ENCODE measurements around the gene GPR37.

GPR37 gene

DNA sequence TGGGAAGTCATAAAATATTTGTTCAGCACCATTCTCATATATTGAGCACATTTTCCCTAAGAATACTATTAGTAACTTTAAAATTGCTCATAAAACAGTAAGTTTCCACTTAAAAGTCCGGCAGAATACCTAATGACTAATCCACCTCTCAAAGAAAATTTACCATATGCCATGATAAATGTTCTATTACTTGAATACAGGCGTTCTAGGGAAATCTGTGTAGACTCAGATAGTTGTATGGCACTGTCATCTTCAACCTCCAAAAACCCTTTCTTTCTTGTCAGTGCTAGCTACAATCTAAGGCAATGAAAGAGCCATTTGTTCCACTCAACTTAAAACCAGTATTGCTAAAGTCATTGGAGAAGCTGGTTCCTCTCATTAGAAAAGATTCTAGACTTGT, 7.3 kb downstream of the GPR37 start:
- H3K4me3 ChIP-seq (ENCODE audit: low read depth, low read length), result no peak overlapping the region
- DNase-seq (ENCODE audit: low read depth), result no peak
- TF ChIP-seq POLR2A (IDR thresholded peaks at IDR 0.05; ENCODE audit: extremely low read depth, insufficient read length) (no peak), MYC (IDR thresholded peaks at IDR 0.05; ENCODE audit: low read depth, low read length) (no peak)
- TF ChIP-seq, protein P1, sequence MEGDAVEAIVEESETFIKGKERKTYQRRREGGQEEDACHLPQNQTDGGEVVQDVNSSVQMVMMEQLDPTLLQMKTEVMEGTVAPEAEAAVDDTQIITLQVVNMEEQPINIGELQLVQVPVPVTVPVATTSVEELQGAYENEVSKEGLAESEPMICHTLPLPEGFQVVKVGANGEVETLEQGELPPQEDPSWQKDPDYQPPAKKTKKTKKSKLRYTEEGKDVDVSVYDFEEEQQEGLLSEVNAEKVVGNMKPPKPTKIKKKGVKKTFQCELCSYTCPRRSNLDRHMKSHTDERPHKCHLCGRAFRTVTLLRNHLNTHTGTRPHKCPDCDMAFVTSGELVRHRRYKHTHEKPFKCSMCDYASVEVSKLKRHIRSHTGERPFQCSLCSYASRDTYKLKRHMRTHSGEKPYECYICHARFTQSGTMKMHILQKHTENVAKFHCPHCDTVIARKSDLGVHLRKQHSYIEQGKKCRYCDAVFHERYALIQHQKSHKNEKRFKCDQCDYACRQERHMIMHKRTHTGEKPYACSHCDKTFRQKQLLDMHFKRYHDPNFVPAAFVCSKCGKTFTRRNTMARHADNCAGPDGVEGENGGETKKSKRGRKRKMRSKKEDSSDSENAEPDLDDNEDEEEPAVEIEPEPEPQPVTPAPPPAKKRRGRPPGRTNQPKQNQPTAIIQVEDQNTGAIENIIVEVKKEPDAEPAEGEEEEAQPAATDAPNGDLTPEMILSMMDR (IDR thresholded peaks at IDR 0.05; ENCODE audit: low read depth, low read length), result no peak
- TF ChIP-seq, protein P2, sequence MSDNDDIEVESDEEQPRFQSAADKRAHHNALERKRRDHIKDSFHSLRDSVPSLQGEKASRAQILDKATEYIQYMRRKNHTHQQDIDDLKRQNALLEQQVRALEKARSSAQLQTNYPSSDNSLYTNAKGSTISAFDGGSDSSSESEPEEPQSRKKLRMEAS (IDR thresholded peaks at IDR 0.05; ENCODE audit: low read depth, low read length), result no peak

DNA sequence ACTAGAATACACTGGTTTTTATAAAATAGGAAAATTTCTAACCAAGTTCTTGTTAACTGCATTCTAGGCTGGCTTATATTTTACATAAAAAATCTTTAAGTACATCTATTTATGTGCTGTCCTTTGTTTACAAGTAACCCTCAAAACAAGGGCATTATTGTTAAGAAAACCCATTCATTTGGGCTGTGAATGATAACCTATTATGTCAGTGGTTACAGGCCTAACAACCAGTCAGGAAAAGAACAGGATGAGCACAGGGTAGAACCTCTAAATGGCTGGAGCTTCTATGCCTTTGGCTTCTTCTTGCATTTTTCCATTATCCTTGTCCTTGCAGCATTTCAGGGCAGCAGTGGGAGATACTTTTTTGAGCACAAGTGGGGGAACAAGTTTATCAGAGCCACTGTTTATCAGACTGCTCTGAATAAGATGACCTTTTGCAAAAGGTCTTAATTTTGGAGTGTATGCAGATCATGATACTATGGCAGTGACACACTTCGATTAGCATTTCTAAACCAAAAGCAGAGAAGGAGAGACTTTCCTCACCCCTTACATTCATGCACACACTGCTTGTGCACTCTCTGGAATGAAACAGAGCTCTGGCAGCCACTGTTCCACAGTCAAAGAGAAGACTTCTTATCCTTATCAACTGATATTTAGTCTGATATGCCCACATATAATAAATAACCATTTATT, 10.9 kb downstream of the GPR37 start:
- H3K4me3 ChIP-seq (ENCODE audit: low read depth, low read length), result no peak overlapping the region
- no peak for DNase-seq (ENCODE audit: low read depth)
- TF ChIP-seq POLR2A (IDR thresholded peaks at IDR 0.05; ENCODE audit: extremely low read depth, insufficient read length) (no peak), MYC (IDR thresholded peaks at IDR 0.05; ENCODE audit: low read depth, low read length) (no peak)
- TF ChIP-seq, protein P1 (IDR thresholded peaks at IDR 0.05; ENCODE audit: low read depth, low read length), result no peak
- TF ChIP-seq, protein P2 (IDR thresholded peaks at IDR 0.05; ENCODE audit: low read depth, low read length), result no peak

DNA sequence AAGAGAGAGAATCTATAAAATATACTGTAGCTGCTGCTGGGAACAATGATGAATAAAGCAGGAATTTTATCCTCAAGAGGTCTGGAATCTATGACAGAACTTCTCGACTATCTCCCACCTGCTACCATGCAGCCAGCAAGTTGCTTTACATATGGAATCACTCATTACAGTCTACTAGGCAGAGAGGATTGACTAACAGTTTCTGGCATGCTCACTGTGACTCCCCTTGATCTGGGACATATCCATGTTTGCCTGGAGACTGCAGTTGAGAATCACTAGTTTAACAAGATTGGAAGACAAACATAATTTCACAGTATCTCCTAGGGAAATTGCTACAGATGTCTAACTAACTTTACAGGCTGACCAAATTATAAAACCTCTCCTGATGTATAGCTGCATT, 13.3 kb downstream of the GPR37 start:
- no peak for DNase-seq (ENCODE audit: low read depth)
- TF ChIP-seq, protein P1 (IDR thresholded peaks at IDR 0.05; ENCODE audit: low read depth, low read length), result no peak
- no peak for TF ChIP-seq MYC (IDR thresholded peaks at IDR 0.05; ENCODE audit: low read depth, low read length)
- no peak for TF ChIP-seq POLR2A (IDR thresholded peaks at IDR 0.05; ENCODE audit: extremely low read depth, insufficient read length)
- TF ChIP-seq, protein P2 (IDR thresholded peaks at IDR 0.05; ENCODE audit: low read depth, low read length), result no peak
- H3K4me3 ChIP-seq (ENCODE audit: low read depth, low read length), result no peak overlapping the region

DNA sequence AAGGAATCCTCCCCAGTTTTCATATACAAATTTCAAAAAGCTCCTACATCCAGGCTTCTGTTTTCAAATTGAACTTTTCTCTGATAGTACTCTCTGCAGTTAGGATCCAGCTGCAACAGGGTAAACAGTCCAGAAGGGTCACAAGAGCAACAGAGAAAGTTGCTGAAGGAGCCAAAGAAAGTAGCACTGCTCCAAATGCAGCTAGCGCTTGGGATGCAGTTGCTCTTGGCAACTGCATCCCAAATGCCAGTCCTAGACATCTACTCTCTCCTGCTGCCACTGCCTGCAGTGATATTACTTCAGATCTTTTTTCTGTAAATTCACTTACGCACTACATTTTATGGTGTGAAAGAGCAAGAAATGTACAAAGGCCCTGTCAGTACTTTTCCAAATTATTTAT, 14.6 kb downstream of the GPR37 start:
- DNase-seq (ENCODE audit: low read depth), result no peak
- TF ChIP-seq, protein P1 (IDR thresholded peaks at IDR 0.05; ENCODE audit: low read depth, low read length), result no peak
- TF ChIP-seq, protein P2 (IDR thresholded peaks at IDR 0.05; ENCODE audit: low read depth, low read length), result no peak
- TF ChIP-seq MYC (IDR thresholded peaks at IDR 0.05; ENCODE audit: low read depth, low read length), result no peak
- no peak for TF ChIP-seq POLR2A (IDR thresholded peaks at IDR 0.05; ENCODE audit: extremely low read depth, insufficient read length)
- no peak overlapping the region for H3K4me3 ChIP-seq (ENCODE audit: low read depth, low read length)

DNA sequence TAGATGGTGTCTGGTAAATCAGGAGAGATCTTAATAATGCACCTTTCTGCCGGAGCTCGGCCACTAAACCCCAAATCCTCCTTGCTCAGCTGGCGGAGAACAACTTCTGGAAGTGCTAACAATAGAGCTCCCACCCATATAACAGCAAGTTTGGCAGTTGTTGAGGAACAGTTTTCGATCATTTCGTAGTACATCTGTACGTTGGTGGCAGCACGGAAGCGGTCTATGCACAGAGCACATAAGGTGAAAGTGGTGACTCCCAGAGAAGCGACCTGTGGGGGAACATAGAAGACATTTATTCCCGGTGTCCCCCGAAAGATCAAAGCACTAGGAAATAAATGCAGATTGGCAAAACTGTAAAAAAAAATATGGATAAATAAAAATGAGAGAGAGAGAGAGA, 18.5 kb downstream of the GPR37 start:
- TF ChIP-seq, protein P2 (IDR thresholded peaks at IDR 0.05; ENCODE audit: low read depth, low read length), result no peak
- TF ChIP-seq MYC (IDR thresholded peaks at IDR 0.05; ENCODE audit: low read depth, low read length), result no peak
- TF ChIP-seq, protein P1 (IDR thresholded peaks at IDR 0.05; ENCODE audit: low read depth, low read length), result no peak
- TF ChIP-seq POLR2A (IDR thresholded peaks at IDR 0.05; ENCODE audit: extremely low read depth, insufficient read length), result no peak
- no peak for DNase-seq (ENCODE audit: low read depth)
- H3K4me3 ChIP-seq (ENCODE audit: low read depth, low read length), result no peak overlapping the region

All from NB4 (cell line).